ENCODE results near the gene CSDE1.

- TF ChIP-seq CTCF (conservative IDR thresholded peaks at IDR 0.05; ENCODE audit: low read length), result no peak
- no peak for TF ChIP-seq EZH2phosphoT487 (IDR thresholded peaks at IDR 0.05; ENCODE audit: borderline replicate concordance)
Measured at GRCh38 chr1:114668373-114668772, 89.4 kb downstream of the CSDE1 start.
